A673 (cell line): ENCODE data around the gene DMD. TPM values are rescaled to one million over a fixed set of nuclear protein-coding genes. Genes with fewer than 3 reads are reported as not detected.

Experiments used
- BruUV-seq: library from RNA; stranded (reverse); fragments of 400-500 nt; replicated peaks from 2 replicates; lab custom pipeline; 2021; lab: Mats Ljungman, UMichigan
- CTCF ChIA-PET: fragments of 300-600 bp; sonication (Branson Sonifier 250); formaldehyde crosslinking; loops from one replicate; lab custom pipeline; 2022; ENCODE audit warnings: antibody characterized with exemption; lab: Charles Lee
- POLR2A ChIA-PET: fragments of 300-600 bp; sonication (Branson Sonifier 250); formaldehyde crosslinking; loops from one replicate; lab custom pipeline; 2022; ENCODE audit warnings: antibody characterized with exemption; ENCODE audit not compliant: low non-redundant PET; lab: Charles Lee
- DNase-seq: peaks from one replicate; pipeline ENCODE4 v3.0.0-alpha.2; 2015; ENCODE audit warnings: low spot score
- H3K27ac ChIP-seq: fragments of 200-600 bp; sonication (generic); 2 replicates; pipeline ENCODE4 v1.5.1; 2016; ENCODE audit warnings: mixed run types, low read depth, mild to moderate bottlenecking, mixed read lengths, antibody characterized with exemption, low read length; ENCODE audit not compliant: poor library complexity, severe bottlenecking
- H3K27me3 ChIP-seq: fragments of 200-600 bp; sonication (generic); replicated peaks from 2 replicates; pipeline ENCODE4 v1.6.1; 2017; ENCODE audit warnings: mixed run types, low read depth, mild to moderate bottlenecking, mixed read lengths, antibody characterized with exemption, low read length; ENCODE audit not compliant: insufficient read depth, poor library complexity
- H3K36me3 ChIP-seq: fragments of 200-600 bp; sonication (generic); 2 replicates; pipeline ENCODE4 v1.6.1; 2016; ENCODE audit warnings: mixed run types, mild to moderate bottlenecking, mixed read lengths, antibody characterized with exemption, low read length; ENCODE audit not compliant: insufficient read depth, poor library complexity, severe bottlenecking
- H3K4me1 ChIP-seq: fragments of 200-600 bp; sonication (generic); 2 replicates; pipeline ENCODE4 v1.6.1; 2017; ENCODE audit warnings: mixed run types, mild to moderate bottlenecking, mixed read lengths, antibody characterized with exemption, low read length; ENCODE audit not compliant: insufficient read depth, poor library complexity, severe bottlenecking
- H3K4me3 ChIP-seq: fragments of 200-600 bp; sonication (generic); 2 replicates; pipeline ENCODE4 v1.5.1; 2016; ENCODE audit warnings: low read depth, mixed run types, mild to moderate bottlenecking, mixed read lengths, low read length; ENCODE audit not compliant: poor library complexity, severe bottlenecking
- H3K9me3 ChIP-seq: fragments of 200-600 bp; sonication (generic); 2 replicates; pipeline ENCODE4 v1.6.1; 2016; ENCODE audit warnings: mixed run types, low read depth, mild to moderate bottlenecking, mixed read lengths, antibody characterized with exemption, low read length; ENCODE audit not compliant: poor library complexity, severe bottlenecking
- EZH2 ChIP-seq: fragments of 200-600 bp; sonication (generic); IDR thresholded peaks from 2 replicates; pipeline ENCODE4 v1.6.1; 2017; ENCODE audit warnings: borderline replicate concordance, low read depth, mild to moderate bottlenecking, mixed read lengths, antibody characterized with exemption, low read length; ENCODE audit not compliant: poor library complexity, severe bottlenecking
- intact Hi-C: fragments of 100-400 bp; cut with micrococcal nuclease; formaldehyde crosslinking; loops from one replicate; pipeline ENCODE4 v1.10.0; 2022; ENCODE audit not compliant: unreplicated experiment
- total RNA-seq: library from RNA; stranded (reverse); gene quantifications from 2 replicates; pipeline ENCODE4 v1.2.3, GENCODE V29; 2021
- TF ChIP-seq, protein P1 (sequence below): fragments of 300-800, 200-600 bp; sonication (generic); conservative IDR thresholded peaks from 2 replicates; pipeline ENCODE4 v1.5.1; 2017; ENCODE audit warnings: low read depth, mild to moderate bottlenecking, antibody characterized with exemption, low read length, moderate library complexity, mixed read lengths

The DMD gene
- total RNA-seq, 1 experiment from 2014 or later, result 5.4 TPM

DNA sequence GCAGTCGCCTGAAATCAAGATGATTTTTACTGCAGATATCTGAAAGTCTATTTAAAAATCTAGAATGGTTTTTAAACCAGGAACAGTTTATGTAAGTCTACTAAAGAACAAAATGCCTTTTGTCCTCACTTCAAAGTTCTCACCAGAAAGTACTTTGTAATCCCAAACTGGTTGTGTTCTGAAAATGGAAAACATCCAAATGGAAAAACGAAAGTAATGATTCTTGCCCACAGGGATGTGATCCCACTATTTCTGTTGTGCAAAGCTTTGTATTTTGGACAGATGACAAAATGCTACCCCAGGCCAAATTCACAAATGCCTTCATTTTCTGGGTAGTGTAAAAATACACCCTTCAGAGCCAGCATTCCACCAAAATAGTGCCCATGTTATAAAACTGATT is 1874.0 kb downstream of the DMD start:
- Histone ChIP-seq H3K4me1 (no peaks in the 10 kb centered on the region), H3K9me3 (no peaks in the 10 kb centered on the region), H3K36me3 (no peaks in the 10 kb centered on the region), H3K27ac (no peak overlapping the region), H3K4me3 (no peak overlapping the region), H3K27me3 (no peaks in the 10 kb centered on the region)
- CTCF ChIA-PET, result no interaction called here
- DNase-seq, result no peak
- intact Hi-C loops, result no loop called here
- BruUV-seq, result no TSS peak
- TF ChIP-seq, protein P1, sequence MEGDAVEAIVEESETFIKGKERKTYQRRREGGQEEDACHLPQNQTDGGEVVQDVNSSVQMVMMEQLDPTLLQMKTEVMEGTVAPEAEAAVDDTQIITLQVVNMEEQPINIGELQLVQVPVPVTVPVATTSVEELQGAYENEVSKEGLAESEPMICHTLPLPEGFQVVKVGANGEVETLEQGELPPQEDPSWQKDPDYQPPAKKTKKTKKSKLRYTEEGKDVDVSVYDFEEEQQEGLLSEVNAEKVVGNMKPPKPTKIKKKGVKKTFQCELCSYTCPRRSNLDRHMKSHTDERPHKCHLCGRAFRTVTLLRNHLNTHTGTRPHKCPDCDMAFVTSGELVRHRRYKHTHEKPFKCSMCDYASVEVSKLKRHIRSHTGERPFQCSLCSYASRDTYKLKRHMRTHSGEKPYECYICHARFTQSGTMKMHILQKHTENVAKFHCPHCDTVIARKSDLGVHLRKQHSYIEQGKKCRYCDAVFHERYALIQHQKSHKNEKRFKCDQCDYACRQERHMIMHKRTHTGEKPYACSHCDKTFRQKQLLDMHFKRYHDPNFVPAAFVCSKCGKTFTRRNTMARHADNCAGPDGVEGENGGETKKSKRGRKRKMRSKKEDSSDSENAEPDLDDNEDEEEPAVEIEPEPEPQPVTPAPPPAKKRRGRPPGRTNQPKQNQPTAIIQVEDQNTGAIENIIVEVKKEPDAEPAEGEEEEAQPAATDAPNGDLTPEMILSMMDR, result no peak
- no peak for TF ChIP-seq EZH2
- POLR2A ChIA-PET, result interaction anchor here (0.5 kb wide), 1 partner anchor 174 kb away, joined by 3 read pairs; no protein-coding TSS in a partner anchor

DNA sequence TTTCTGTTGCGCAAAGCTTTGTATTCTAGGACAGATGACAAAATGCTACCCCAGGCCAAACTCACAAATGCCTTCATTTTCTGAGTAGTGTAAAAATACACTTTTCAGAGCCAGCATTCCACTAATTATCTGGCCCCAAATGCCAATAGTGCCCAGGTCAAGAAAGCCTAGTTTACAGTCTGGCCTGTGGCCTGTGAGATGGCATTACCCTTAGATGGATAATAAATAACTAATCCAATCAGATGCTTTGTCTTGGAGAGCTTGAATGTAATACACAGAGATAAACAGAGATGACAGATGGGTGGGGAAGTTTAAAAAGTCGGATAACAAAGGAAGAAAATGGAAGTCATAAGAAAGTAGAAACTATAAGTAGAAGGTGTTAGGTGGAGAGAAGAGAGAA is 1874.9 kb downstream of the DMD start:
- Histone ChIP-seq H3K9me3 (no peaks in the 10 kb centered on the region), H3K4me1 (no peaks in the 10 kb centered on the region), H3K4me3 (no peak overlapping the region), H3K36me3 (no peaks in the 10 kb centered on the region), H3K27me3 (no peaks in the 10 kb centered on the region), H3K27ac (no peak overlapping the region)
- intact Hi-C loops, result no loop called here
- no peak for TF ChIP-seq EZH2
- TF ChIP-seq, protein P1, result no peak
- no TSS peak for BruUV-seq
- ChIA-PET POLR2A (no interaction called here), CTCF (no interaction called here)
- DNase-seq, result no peak

GRCh38 chrX:31334997-31335396 is 1876.4 kb downstream of the DMD start:
- intact Hi-C loops, result no loop called here
- CTCF ChIA-PET, result no interaction called here
- H3K4me3 ChIP-seq, result no peak overlapping the region
- H3K27ac ChIP-seq, result no peak overlapping the region
- no TSS peak for BruUV-seq
- POLR2A ChIA-PET, result no interaction called here
- H3K9me3 ChIP-seq, result no peaks in the 10 kb centered on the region
- no peaks in the 10 kb centered on the region for H3K36me3 ChIP-seq
- H3K27me3 ChIP-seq, result no peaks in the 10 kb centered on the region
- TF ChIP-seq, protein P1, result no peak
- TF ChIP-seq EZH2, result no peak
- H3K4me1 ChIP-seq, result no peaks in the 10 kb centered on the region
- no peak for DNase-seq
